A549 (cell line): ENCODE data around the gene STK33.

Experiments
- BHLHE40 ChIP-seq: IDR thresholded peaks from 2 replicates; pipeline ENCODE4 v1.6.1; 2012; ENCODE audit warnings: low read depth, low read length, inconsistent platforms
- POLR2A ChIP-seq: IDR thresholded peaks from 2 replicates; pipeline ENCODE4 v1.6.1; 2012; ENCODE audit warnings: mild to moderate bottlenecking, low read length
- TF ChIP-seq, protein P1 (sequence below): fragments of >200 bp; sonication (Bioruptor Twin); formaldehyde crosslinking; IDR thresholded peaks from 3 replicates; pipeline ENCODE4 v1.5.1; 2016
- TF ChIP-seq, protein P2 (sequence below): IDR thresholded peaks from 2 replicates; pipeline ENCODE4 v1.6.1; 2012

- TF ChIP-seq BHLHE40 = no peak
- TF ChIP-seq, protein P1, sequence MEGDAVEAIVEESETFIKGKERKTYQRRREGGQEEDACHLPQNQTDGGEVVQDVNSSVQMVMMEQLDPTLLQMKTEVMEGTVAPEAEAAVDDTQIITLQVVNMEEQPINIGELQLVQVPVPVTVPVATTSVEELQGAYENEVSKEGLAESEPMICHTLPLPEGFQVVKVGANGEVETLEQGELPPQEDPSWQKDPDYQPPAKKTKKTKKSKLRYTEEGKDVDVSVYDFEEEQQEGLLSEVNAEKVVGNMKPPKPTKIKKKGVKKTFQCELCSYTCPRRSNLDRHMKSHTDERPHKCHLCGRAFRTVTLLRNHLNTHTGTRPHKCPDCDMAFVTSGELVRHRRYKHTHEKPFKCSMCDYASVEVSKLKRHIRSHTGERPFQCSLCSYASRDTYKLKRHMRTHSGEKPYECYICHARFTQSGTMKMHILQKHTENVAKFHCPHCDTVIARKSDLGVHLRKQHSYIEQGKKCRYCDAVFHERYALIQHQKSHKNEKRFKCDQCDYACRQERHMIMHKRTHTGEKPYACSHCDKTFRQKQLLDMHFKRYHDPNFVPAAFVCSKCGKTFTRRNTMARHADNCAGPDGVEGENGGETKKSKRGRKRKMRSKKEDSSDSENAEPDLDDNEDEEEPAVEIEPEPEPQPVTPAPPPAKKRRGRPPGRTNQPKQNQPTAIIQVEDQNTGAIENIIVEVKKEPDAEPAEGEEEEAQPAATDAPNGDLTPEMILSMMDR = no peak
- no peak for TF ChIP-seq POLR2A
- TF ChIP-seq, protein P2, sequence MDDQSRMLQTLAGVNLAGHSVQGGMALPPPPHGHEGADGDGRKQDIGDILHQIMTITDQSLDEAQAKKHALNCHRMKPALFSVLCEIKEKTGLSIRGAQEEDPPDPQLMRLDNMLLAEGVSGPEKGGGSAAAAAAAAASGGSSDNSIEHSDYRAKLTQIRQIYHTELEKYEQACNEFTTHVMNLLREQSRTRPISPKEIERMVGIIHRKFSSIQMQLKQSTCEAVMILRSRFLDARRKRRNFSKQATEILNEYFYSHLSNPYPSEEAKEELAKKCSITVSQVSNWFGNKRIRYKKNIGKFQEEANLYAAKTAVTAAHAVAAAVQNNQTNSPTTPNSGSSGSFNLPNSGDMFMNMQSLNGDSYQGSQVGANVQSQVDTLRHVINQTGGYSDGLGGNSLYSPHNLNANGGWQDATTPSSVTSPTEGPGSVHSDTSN = no peak
Measured at GRCh38 chr11:8346157-8346755, 247.8 kb downstream of the STK33 start.
